ENCODE measurements around the gene FARP2.

DNA sequence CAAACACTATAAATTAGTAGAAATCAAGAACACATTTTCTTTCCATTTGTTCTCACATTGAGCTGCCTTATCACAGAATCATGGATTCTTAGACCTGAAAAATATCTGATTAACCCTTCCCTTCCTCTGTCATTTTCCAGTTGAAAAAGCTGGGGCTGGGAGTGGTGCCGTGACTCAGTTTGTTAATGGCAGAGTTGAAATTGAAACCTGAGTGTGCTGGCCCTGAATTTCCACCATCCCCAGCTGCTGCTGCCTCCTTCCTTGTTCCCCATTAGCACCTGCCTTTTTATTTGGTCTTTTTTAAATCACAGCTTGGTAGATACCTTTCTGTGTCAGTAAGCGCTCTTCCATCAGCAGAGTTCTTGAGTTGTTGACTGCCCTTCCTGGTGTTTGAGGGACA lies 10.6 kb downstream of the FARP2 start:
- TF ChIP-seq REST (IDR thresholded peaks at IDR 0.05; ENCODE audit: low read depth) (no peak), CEBPB (IDR thresholded peaks at IDR 0.05) (no peak)

All from Ishikawa (cell line).